Epithelial cell of esophagus (primary cell): ENCODE data around the gene ACSM3.

Experiments
- DNase-seq: peaks from one replicate; pipeline ENCODE4 v3.0.0; 2010; ENCODE audit warnings: low read depth
- H3K4me3 ChIP-seq: 2 replicates; pipeline ENCODE4 v1.5.1; 2011; ENCODE audit warnings: mild to moderate bottlenecking, low read length, control low read depth
- CTCF ChIP-seq: IDR thresholded peaks from 2 replicates; pipeline ENCODE4 v1.5.1; 2011; ENCODE audit warnings: low read depth, mild to moderate bottlenecking, low read length, control low read depth, inconsistent platforms; ENCODE audit not compliant: insufficient read depth; ENCODE audit errors: missing control alignments

The ACSM3 gene

DNA sequence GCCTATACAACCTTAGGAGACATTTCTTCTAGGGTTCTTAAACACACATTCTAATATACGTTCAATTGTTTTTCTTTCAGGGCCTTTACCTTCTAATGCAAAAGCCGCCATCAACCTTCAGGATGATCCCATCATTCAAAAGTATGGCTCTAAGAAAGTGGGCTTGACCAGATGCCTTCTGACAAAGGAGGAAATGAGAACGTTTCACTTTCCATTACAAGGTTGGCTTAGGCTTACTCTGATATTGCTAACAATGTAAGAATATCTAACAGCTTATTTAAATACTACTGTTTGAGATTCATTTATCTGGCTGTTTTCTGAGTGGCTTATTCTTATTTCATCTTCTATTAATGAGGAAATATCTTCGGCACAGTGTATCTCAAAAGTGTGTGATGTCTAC is 57.9 kb downstream of the ACSM3 start:
- DNase-seq: no peak
- TF ChIP-seq CTCF: no peak

GRCh38 chr16:20822521-20823325 is 58.9 kb downstream of the ACSM3 start:
- no peak overlapping the region for H3K4me3 ChIP-seq
- no peak for DNase-seq
- no peak for TF ChIP-seq CTCF

More for the DNA sequence above, 57.9 kb downstream of the ACSM3 start:
- H3K4me3 ChIP-seq: no peak overlapping the region

DNA sequence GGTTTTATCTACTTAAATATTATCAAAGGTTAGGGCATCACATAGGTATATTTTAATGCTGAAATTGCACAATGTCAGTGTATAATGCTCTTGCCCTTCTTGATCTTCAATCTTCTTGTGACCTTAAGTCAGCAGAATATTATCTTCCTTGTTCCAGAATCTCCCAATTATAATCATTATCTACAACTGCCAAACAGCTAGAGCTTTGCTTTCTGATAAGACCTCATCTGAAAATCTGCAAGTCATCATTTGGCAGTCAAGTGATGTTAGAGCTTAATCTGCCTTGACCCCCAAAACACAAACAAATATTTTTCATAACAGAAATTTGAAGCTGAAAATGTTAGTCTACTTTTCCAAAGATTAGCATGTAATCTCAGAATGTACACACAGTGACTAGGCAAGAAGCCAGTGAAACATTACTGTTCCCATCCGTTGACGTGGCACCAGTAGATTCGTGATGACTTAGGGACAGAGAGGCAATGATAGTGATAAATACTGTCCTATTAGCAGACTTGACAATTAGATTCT is 62.3 kb downstream of the ACSM3 start:
- no peak overlapping the region for H3K4me3 ChIP-seq
- no peak for TF ChIP-seq CTCF
- no peak for DNase-seq

- DNase-seq: no peak
- H3K4me3 ChIP-seq: no peak overlapping the region
- no peak for TF ChIP-seq CTCF
Observed at GRCh38 chr16:20829536-20829935, 65.7 kb downstream of the ACSM3 start.

GRCh38 chr16:20830372-20830771 is 66.6 kb downstream of the ACSM3 start:
- no peak for DNase-seq
- no peak overlapping the region for H3K4me3 ChIP-seq
- no peak for TF ChIP-seq CTCF

DNA sequence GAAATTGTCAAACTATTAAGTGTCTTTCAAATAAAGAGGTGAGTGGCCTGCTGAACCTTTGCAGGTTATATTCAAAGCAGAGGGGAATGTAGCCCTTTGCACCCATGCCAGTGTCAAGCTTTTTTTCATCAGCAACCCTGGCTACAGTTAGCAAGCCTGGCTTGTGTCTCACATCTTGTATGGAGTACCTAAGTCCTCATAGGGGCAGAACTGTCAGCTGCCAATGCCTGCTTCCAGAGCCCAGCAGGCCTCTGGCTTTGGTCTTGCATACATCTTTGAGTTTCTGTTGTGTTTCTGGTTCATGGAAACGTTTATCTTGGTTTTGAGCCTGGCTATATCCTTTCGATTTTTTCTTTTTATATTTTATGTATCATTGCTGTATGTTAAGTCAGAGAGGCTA is 69.3 kb downstream of the ACSM3 start:
- H3K4me3 ChIP-seq: no peak overlapping the region
- no peak for TF ChIP-seq CTCF
- no peak for DNase-seq

DNA sequence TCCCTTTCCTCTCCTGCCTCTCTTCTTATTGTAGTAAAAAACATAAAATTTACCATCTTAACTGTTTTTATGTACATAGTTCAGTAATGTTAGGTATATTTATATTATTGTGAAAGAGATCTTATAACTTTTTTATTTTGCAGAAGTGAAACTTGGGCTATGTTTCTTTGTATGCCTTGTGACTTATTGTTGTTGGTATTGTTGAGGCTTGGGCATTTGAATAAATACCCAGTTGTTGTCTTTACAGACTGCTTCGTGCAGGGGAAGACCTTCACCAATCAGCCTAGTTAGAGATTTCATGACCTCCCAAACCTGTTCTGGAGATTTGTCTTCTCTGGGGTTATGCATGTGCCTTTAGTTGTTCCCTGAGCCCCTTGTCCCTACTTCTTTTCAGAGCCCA is 74.4 kb downstream of the ACSM3 start:
- DNase-seq: no peak
- TF ChIP-seq CTCF: no peak
- no peak overlapping the region for H3K4me3 ChIP-seq
